Measurements from ENCODE around the gene AGAP1.

GRCh38 chr2:235934774-235935484 is 441.1 kb downstream of the AGAP1 start:
- TF ChIP-seq REST (IDR thresholded peaks at IDR 0.05; ENCODE audit: insufficient read depth in 1 of 2, low read depth in 2 of 2, low read length in 2 of 2) (no peak), POLR2AphosphoS5 (IDR thresholded peaks at IDR 0.05; ENCODE audit: low read depth, low read length) (no peak), TAF1 (IDR thresholded peaks at IDR 0.05; ENCODE audit: borderline replicate concordance, insufficient read depth, low read length) (no peak), SIN3A (IDR thresholded peaks at IDR 0.05; ENCODE audit: borderline replicate concordance, insufficient read depth, low read length) (no peak), FOXP2 (optimal IDR thresholded peaks at IDR 0.05; ENCODE audit: borderline replicate concordance, extremely low read depth, extremely low read length, insufficient read depth) (no peak)
